ENCODE results near the gene RFX4.

DNA sequence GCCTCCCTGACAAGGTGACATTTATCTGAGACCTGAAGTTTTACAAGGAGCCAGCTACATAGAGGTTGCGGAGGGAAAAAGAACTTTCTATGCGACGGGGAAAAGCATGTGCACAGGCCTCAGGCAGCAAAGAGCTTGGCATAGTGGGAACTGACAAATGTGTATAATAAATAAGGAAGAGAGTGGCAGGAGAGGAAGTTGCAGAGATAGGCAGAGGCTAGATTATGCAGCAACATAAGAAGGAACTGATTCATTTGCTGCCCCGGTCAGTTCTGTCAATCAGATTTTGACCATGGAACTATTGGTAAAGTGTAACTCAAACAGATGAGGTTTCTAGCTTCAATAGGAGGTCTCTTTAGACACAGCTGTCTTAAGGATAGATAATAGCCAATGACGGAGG is 158.0 kb downstream of the RFX4 start:
- TF ChIP-seq, protein P1, sequence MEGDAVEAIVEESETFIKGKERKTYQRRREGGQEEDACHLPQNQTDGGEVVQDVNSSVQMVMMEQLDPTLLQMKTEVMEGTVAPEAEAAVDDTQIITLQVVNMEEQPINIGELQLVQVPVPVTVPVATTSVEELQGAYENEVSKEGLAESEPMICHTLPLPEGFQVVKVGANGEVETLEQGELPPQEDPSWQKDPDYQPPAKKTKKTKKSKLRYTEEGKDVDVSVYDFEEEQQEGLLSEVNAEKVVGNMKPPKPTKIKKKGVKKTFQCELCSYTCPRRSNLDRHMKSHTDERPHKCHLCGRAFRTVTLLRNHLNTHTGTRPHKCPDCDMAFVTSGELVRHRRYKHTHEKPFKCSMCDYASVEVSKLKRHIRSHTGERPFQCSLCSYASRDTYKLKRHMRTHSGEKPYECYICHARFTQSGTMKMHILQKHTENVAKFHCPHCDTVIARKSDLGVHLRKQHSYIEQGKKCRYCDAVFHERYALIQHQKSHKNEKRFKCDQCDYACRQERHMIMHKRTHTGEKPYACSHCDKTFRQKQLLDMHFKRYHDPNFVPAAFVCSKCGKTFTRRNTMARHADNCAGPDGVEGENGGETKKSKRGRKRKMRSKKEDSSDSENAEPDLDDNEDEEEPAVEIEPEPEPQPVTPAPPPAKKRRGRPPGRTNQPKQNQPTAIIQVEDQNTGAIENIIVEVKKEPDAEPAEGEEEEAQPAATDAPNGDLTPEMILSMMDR (IDR thresholded peaks at IDR 0.05) = no peak
- TF ChIP-seq POLR2A (IDR thresholded peaks at IDR 0.05; ENCODE audit: low read length) = no peak

Data from A549 (cell line).